ENCODE data around the gene HIRIP3.

DNA sequence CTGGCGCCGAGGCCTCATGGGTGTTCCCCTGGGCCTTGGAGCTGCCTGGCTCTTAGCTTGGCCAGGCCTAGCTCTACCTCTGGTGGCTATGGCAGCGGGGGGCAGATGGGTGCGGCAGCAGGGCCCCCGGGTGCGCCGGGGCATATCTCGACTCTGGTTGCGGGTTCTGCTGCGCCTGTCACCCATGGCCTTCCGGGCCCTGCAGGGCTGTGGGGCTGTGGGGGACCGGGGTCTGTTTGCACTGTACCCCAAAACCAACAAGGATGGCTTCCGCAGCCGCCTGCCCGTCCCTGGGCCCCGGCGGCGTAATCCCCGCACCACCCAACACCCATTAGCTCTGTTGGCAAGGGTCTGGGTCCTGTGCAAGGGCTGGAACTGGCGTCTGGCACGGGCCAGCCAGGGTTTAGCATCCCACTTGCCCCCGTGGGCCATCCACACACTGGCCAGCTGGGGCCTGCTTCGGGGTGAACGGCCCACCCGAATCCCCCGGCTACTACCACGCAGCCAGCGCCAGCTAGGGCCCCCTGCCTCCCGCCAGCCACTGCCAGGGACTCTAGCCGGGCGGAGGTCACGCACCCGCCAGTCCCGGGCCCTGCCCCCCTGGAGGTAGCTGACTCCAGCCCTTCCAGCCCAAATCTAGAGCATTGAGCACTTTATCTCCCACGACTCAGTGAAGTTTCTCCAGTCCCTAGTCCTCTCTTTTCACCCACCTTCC, 7.9 kb downstream of the HIRIP3 start:
- TF ChIP-seq EZH2phosphoT487 (IDR thresholded peaks at IDR 0.05; ENCODE audit: insufficient read depth, low read depth) (no peak), EZH2 (IDR thresholded peaks at IDR 0.05; ENCODE audit: insufficient read depth, poor library complexity, severe bottlenecking) (no peak)

Data from GM23248 (cell line).